Raji (cell line): Measurements from ENCODE around the gene NEURL2.

Experiments
- POLR2A ChIP-seq: IDR thresholded peaks from 2 replicates; pipeline ENCODE4 v1.6.1; 2011; ENCODE audit warnings: low read depth, low read length, control low read depth; ENCODE audit not compliant: insufficient read depth

Gene NEURL2, protein sequence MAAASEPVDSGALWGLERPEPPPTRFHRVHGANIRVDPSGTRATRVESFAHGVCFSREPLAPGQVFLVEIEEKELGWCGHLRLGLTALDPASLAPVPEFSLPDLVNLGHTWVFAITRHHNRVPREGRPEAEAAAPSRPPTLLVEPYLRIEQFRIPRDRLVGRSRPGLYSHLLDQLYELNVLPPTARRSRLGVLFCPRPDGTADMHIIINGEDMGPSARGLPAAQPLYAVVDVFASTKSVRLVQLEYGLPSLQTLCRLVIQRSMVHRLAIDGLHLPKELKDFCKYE

DNA sequence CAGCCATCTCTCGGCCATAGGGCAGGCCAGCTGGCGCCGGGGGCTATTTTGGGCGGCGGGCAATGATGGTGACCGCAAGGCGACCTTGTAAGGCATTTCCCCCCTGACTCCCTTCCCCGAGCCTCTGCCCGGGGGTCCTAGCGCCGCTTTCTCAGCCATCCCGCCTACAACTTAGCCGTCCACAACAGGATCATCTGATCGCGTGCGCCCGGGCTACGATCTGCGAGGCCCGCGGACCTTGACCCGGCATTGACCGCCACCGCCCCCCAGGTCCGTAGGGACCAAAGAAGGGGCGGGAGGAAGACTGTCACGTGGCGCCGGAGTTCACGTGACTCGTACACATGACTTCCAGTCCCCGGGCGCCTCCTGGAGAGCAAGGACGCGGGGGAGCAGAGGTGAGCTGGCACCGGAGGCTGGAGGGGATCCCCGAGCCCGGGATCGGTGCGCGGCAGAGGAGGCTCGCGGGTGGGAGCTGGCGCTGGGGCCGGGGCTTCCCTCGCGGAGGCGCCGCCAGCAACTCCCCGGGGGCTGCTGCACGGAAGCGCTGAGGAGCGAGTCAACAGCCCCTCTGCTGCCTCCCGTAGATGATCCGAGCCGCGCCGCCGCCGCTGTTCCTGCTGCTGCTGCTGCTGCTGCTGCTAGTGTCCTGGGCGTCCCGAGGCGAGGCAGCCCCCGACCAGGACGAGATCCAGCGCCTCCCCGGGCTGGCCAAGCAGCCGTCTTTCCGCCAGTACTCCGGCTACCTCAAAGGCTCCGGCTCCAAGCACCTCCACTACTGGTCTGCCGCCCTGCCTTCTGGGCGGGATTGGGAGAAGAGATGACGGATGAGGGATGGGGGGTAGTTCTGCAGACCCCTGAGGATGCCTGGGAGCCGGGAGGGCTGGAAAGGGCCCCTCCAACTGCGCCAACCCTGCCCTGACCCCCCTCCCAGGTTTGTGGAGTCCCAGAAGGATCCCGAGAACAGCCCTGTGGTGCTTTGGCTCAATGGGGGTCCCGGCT, at the start of gene NEURL2, which contains the start of gene CTSA:
Gene NEURL2 (minus strand): TSS at position 224 of the 999 bp plus-strand sequence. CDS start 217 bp downstream, at position 7.
Gene CTSA (plus strand): TSS at position 351 of the 999 bp plus-strand sequence. CDS start 234 bp downstream, at position 585.
- TF ChIP-seq POLR2A, result peak; percentile 72

GRCh38 chr20:45940469-45940868, 49.5 kb upstream of the NEURL2 start:
- no peak for TF ChIP-seq POLR2A

DNA sequence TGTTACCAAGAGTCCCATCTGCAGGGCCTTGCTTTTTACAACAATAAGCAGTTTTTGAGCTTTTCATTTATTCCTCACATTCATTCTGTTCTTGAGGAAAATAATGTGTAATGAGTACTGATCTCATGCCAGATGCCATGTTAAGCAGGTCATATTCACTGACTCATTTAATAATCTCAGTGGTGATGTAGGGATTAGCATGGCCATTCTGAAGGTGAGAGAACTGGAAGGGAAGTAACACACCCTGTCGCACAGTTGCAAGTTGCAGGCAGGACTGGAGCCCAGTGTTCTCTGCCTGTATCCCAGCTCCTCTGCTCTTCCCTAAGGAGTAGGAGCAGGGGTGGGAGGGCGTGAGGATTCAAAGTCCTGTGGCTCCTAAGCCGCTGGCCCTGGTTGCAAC, 49.0 kb upstream of the NEURL2 start:
- TF ChIP-seq POLR2A, result no peak

DNA sequence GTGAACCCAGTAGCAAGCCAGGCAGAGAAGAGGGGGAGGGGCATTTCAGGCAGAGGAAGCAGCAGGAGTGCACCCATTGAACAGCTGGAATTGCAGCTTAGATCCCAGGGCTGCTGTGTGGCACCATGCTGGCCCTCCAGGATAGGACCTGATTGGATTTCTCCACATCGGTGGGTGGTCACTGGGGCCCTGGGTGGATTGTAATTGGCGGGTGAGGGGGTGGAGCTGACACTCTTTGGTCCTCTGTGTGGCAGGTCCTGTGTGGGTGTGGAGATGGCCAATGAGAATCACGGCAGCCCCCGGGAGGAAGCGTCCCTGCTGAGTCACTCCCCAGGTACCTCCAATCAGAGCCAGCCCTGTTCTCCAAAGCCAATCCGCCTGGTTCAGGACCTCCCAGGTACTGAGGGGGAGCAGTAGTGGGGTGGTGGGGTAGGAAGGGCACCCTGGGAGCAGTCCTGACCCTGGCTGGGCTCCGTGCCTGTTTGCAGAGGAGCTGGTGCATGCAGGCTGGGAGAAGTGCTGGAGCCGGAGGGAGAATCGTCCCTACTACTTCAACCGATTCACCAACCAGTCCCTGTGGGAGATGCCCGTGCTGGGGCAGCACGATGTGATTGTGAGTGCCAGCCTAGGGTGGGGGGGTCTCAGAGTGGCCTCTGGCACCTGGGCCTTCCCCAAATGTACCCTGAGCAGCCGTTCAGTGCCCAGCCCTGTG, 47.9 kb upstream of the NEURL2 start:
- no peak for TF ChIP-seq POLR2A

DNA sequence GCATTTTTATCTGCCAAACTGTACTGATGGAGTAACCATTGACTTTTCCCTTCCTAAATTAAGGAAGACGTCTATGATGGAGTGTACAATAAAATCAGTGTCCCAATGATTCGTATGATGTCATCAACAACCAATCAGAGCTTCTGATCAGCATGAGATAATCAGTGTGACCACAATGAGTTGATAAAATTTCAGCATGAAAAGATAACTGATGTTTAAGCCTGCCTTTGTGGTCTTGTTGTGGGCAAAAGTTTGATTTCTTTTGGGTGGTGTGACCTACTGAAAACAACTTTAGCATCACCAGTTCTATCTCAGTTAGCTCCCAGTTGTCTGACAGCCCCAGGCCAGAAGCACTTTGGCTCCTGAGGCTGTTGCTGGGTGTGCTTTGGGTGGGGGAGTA, 46.8 kb upstream of the NEURL2 start:
- TF ChIP-seq POLR2A, result no peak

DNA sequence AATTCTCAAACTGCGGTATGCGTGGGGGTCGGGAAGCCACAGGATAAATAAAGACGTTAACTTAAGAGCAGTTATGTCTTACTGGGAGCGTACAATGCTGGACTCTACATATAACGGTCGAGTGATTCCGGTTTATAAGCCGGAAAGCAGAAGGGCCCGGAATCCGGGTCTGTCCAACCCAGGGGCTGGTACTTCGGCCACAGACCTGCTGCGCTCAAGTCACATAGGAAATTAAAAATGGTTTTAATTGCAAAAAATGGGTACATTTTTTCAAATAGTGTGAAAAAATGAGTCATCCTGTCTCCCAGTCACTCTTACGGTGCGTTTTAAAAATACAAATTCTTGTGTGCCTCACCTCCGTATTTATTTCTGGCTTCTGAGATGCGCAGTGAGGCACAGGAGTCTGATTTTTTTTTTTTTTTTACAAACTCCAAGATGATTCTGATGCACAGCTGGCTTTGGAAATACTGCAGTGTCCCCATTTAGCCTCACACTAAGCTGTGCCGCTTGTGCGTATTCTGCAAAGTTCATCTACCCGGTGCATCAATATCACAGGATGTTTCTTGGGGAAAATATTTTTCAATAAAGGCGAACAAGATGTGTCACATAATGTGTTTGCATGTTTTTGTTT, 44.5 kb upstream of the NEURL2 start:
- 0 out of 2 replicates have a peak, but pooled peaks have one; percentile 4 for TF ChIP-seq POLR2A

GRCh38 chr20:45934586-45935415, 43.8 kb upstream of the NEURL2 start, which contains the start of gene PCIF1:
TSS of gene PCIF1 (plus strand) at chr20:45934683. CDS start at chr20:45939000, 4,317 bp downstream.
- peak; percentile 86 for TF ChIP-seq POLR2A

GRCh38 chr20:45934046-45934585, 43.1 kb upstream of the NEURL2 start:
- TF ChIP-seq POLR2A, result no peak

DNA sequence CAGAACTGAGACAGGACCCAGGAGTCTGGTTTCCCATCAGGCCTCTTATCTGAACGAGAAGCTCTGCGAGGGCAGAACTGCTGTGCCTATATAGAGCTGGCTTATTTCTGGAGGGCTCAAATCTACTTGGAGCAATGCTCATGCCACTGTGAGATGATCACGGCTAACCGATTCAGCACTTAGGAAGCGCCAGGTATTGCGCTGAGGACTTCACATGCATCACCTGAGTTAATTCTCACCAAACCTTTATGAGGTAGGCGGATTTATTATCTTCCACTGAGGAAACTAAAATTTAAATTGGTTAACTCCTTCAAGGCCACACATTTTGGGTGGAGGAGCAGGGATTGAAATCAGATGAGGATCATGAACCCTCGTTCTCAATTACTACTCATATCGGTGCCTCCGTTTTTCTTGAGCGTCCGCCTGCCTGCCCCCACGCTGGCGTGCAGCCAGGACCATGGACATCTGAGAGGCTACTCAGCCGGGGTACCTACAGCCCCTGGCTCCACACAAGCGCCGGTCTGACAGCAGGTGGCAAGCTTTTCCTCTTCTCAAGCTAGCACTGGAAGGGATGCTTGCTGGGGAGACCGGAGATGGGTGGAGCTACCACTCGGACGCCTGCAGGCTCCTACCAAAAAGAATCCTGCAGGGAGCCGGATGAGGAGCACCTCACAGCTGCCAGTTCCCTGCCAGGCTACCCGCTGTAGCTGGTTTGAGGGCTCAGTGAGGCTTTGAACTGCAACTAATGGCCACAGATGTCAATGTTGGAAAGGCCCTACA, 42.4 kb upstream of the NEURL2 start:
- no peak for TF ChIP-seq POLR2A

- peak; percentile 22; the same call in 1 of the 2 replicates for TF ChIP-seq POLR2A
These were observed 36.3 kb upstream of the NEURL2 start for GRCh38 chr20:45927071-45927878.

DNA sequence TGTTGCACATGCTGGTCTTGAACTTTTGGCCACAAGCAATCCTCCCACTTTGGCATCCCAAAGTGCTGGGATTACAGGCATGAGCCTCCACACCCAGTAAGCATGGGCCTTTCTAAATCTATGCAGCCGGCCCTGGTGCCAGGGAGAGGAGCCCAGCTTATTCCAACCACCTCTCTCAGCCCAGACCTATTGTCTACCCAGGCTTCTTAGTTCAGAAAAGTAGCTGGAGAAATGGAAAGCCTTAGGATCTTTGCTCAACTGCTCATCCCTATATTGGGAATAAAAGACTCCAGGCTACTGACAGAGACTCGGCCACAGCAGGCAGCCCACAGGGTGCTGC, 35.7 kb upstream of the NEURL2 start:
- TF ChIP-seq POLR2A, result no peak
